Measurements from ENCODE around the gene BRS3. TPM values are rescaled to one million over a fixed set of nuclear protein-coding genes. Genes with fewer than 3 reads are reported as not detected.

Gene BRS3
- total RNA-seq, 4 donors from 2014 or later = not detected

DNA sequence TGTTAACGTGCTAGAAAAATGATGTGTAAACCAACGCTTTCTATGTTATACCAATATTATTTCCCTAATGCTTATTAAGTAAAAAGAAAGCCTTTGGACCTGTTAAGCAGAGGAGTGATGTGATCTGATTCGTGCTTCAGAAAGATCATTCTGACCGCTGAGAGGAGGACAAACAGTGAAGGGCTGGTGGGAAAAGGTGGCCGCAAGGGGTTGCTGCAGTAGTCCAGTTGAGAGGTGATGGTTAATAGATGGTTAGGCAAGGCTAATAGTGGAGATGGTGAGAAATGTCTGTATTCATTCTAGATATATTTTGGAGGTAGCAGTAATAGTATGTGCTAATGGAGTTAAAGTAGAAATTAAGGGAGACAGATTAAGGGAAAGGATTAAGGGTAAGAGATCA is 31.3 kb downstream of the BRS3 start:
- no peak for DNase-seq (ENCODE audit: low spot score)
- TF ChIP-seq CTCF (IDR thresholded peaks at IDR 0.05) = no peak
- ATAC-seq (ENCODE audit: low FRiP score) = no peak

DNA sequence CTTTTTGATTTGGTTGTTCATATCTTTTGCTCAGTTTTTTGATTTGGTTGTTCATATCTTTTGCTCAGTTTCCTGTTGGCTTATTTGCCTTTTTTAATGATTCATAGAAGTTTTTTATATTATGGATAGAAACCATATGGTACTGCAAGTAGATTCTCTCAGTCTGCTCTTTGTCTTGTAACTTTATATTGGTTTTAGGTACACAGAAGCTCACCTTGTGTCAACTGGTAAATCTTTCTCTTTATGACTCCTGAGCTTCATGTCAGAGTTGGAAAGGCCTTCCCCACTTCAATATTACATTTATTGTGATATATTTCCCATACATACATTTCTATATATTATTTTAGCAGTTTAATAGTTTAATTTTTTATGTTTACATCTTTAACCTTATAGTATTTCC is 36.0 kb downstream of the BRS3 start:
- no peak for ATAC-seq (ENCODE audit: low FRiP score)
- TF ChIP-seq CTCF (IDR thresholded peaks at IDR 0.05) = no peak
- DNase-seq (ENCODE audit: low spot score) = no peak

DNA sequence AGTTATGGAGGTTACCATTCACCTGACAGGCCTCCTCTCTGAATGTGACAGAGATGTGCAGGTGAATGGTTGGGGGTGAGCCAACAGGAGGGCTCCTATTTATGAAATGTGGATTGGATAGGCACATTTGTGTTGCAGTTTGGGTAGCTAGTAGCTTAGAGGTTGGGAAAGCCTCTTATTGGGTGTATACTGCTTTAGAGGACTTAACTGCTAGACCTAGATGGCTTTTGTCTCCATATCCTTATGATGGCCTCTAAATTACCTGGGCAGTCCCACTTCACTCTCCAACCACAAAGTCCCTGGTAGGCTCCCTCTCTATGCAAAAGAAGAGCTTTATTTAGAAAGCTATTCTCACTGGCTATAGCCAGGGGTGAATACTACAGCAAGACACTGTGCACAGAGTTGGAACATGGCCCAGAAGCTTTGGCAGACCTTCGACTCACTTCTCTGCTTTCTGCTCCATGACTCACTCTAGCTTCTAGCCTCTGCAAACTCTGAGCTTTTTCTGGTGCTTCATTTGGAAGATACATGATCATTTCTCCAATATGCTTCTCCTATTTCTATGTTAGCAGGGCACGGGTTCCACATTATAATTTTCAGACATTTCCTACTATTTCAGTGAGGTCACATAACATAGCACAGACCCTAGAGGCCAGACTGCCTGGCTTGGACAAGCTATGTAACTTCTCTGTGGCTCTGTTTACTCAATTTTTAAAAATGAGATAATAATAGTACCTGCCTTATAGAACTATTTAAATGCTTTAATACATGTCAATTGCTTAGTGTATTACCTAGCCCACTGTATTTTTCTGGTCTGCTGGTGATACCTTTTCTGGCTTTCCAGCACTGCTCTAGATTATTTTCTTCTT is 38.2 kb downstream of the BRS3 start:
- TF ChIP-seq CTCF (IDR thresholded peaks at IDR 0.05) = no peak
- ATAC-seq (ENCODE audit: low FRiP score) (peak; percentile 91), DNase-seq (ENCODE audit: low spot score) (no peak)

- ATAC-seq (ENCODE audit: low FRiP score) (no peak), DNase-seq (ENCODE audit: low spot score) (no peak)
- no peak for TF ChIP-seq CTCF (IDR thresholded peaks at IDR 0.05)
These were observed 41.0 kb downstream of the BRS3 start for GRCh38 chrX:136528645-136529315.

GRCh38 chrX:136529795-136530194 is 42.0 kb downstream of the BRS3 start:
- no peak for TF ChIP-seq CTCF (IDR thresholded peaks at IDR 0.05)
- DNase-seq (ENCODE audit: low spot score) (no peak), ATAC-seq (ENCODE audit: low FRiP score) (no peak)

GRCh38 chrX:136531951-136532350 is 44.2 kb downstream of the BRS3 start, which contains the start of gene VGLL1:
VGLL1 (plus strand) TSS chrX:136532215; CDS start chrX:136536021, 3,806 bp downstream.
- ATAC-seq (ENCODE audit: low FRiP score) (no peak), DNase-seq (ENCODE audit: low spot score) (no peak)
- TF ChIP-seq CTCF (IDR thresholded peaks at IDR 0.05) = no peak

Measured in omental fat pad (tissue), 4 donors.